ENCODE results near the gene ETS1.
A peak's percentile ranks its signal among the peaks of the same experiment; 100 is the strongest.

Gene ETS1

GRCh38 chr11:128587415-128587814 lies at the start of gene ETS1:
Gene ETS1, minus strand, starts transcription at chr11:128587558. Its CDS starts 14,428 bp downstream, at chr11:128573130.
- DNase-seq (ENCODE audit: low read depth) = peak; percentile 46
- TF ChIP-seq, protein P1, sequence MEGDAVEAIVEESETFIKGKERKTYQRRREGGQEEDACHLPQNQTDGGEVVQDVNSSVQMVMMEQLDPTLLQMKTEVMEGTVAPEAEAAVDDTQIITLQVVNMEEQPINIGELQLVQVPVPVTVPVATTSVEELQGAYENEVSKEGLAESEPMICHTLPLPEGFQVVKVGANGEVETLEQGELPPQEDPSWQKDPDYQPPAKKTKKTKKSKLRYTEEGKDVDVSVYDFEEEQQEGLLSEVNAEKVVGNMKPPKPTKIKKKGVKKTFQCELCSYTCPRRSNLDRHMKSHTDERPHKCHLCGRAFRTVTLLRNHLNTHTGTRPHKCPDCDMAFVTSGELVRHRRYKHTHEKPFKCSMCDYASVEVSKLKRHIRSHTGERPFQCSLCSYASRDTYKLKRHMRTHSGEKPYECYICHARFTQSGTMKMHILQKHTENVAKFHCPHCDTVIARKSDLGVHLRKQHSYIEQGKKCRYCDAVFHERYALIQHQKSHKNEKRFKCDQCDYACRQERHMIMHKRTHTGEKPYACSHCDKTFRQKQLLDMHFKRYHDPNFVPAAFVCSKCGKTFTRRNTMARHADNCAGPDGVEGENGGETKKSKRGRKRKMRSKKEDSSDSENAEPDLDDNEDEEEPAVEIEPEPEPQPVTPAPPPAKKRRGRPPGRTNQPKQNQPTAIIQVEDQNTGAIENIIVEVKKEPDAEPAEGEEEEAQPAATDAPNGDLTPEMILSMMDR (IDR thresholded peaks at IDR 0.05; ENCODE audit: control insufficient read depth, extremely low read depth, insufficient read depth) = no peak
- no peak within 1 kb of the TSS for H3K4me3 ChIP-seq (ENCODE audit: low read depth, low read length)

DNA sequence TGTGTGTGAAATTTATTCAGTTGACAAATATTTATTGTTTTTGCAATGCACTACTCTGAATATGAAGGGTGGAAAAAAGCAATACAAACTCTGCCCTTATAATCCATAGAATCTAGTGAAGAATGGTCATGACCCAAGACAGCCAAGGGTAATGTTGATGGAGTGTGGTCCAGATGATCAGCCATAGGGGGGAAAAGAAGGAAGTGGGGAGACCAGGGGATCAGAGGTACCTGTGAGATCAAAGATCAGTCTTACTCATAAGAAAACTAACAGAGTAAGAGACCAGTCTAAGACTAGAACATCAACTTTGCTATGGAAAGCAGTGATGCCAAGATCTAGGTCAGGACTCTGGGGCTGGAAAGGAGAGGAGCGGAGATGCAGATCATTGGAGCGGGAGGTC lies 47.0 kb upstream of the ETS1 start:
- TF ChIP-seq, protein P1 (IDR thresholded peaks at IDR 0.05; ENCODE audit: control insufficient read depth, extremely low read depth, insufficient read depth) = no peak
- no peak overlapping the region for H3K4me3 ChIP-seq (ENCODE audit: low read depth, low read length)
- DNase-seq (ENCODE audit: low read depth) = no peak

GRCh38 chr11:128633384-128633965 lies 46.1 kb upstream of the ETS1 start:
- no peak overlapping the region for H3K4me3 ChIP-seq (ENCODE audit: low read depth, low read length)
- TF ChIP-seq, protein P1 (IDR thresholded peaks at IDR 0.05; ENCODE audit: control insufficient read depth, extremely low read depth, insufficient read depth) = no peak
- no peak for DNase-seq (ENCODE audit: low read depth)

DNA sequence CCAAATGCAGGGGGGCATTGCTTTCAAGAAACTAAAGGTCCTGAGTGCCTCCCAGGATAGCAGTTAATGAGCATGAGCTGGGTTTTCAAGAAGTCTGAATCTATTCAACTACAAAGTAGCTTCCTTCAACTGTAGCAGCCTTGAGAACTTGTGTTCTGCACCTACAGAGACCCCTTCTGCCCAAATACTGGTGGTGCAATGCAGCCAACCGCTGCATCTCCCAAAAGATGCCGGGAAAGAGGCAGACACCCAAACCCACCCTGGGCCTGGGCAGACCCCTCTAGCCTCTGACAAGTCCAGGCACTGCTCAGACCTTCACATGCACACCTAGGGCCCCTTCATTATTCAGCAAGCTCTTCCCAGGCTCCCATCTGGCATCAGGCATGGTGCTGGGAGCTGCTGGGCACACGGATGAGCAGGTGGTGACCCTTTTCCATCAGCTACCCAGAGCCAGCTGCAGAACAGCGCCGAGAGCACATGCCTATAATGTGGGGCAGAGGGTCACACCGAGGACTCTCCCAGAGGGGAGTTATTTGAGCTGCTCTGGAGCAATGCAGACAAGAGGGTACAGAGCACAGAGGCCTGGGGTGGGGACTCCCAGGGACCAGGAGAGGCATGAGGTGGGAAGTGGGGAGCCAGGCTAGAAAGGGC lies 44.9 kb upstream of the ETS1 start:
- no peak for DNase-seq (ENCODE audit: low read depth)
- H3K4me3 ChIP-seq (ENCODE audit: low read depth, low read length) = no peak overlapping the region
- TF ChIP-seq, protein P1 (IDR thresholded peaks at IDR 0.05; ENCODE audit: control insufficient read depth, extremely low read depth, insufficient read depth) = peak; percentile 71

DNA sequence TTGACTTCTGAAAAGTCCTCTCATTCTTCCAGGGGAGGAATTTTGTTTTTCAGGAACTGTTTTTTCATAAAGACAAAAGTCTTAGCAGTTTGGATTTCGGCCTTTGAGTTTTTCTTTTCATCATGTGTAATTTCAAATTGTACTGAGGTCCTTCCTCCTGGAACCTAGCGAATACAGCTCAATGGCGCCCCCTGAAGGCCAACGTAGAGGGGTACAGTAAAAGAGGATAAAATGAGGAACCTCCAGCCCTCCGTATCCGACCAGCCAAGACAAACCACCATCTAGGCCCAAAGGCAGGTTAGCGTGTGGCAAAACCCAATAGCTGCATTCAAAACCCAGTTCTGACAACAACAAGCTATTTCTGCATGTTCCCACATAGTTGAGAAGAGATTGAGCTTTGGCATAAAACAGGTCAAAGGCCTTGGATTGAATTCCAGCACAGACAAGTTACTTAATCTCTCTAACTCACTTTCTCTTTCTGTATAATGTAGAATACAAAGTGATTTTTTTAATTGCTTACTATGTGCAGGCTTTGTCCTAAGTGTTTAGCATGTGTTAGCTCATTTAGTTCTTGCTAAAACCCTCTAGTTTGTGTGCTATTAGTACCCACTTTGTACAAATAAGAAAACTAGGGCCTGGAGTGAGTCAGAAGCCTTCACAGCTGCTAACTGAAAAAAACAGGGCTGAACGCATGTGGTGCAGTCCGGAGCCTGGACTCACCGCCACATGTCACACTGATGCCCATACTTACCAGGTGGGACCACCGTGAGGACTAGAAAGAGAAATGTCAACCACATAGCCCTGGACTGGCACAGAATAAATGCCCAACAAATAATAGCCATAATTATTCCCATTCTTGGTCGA lies 43.2 kb upstream of the ETS1 start:
- H3K4me3 ChIP-seq (ENCODE audit: low read depth, low read length) = no peak overlapping the region
- peak; percentile 30 for DNase-seq (ENCODE audit: low read depth)
- TF ChIP-seq, protein P1 (IDR thresholded peaks at IDR 0.05; ENCODE audit: control insufficient read depth, extremely low read depth, insufficient read depth) = peak; percentile 89

DNA sequence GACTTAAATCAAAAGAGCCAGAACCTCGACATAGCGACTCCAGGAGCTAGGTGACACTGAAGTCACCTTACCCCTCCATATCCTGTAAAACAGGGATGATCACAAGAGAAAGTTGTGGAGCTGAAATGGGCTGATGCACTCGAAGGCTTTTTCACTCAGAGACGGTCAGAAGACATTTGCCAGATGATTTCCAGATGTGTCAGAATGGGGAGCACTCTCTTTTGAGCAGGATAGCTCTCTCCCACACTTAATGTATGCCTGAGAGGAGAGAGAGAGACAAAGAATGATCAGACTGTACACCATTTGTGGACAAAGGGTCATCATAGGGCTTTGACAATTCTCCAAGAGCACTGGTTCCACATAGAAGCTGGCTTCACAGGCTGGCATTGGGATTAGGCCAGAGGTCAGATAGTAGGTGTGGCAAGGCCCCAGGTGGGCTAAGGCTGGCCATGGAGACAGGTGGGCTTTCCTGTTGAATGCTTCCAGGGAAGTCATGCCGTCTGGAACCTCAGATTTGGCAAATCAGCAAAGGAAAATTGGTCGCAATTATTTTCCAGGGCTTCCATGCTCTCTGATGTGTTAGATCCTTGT lies 42.3 kb upstream of the ETS1 start:
- TF ChIP-seq, protein P1 (IDR thresholded peaks at IDR 0.05; ENCODE audit: control insufficient read depth, extremely low read depth, insufficient read depth) = no peak
- no peak overlapping the region for H3K4me3 ChIP-seq (ENCODE audit: low read depth, low read length)
- DNase-seq (ENCODE audit: low read depth) = no peak

All from LNCaP clone FGC (cell line).